OCI-LY7 (cell line): ENCODE measurements around the gene STAT1. TPM values are rescaled to one million over a fixed set of nuclear protein-coding genes. Genes with fewer than 3 reads are reported as not detected.
A peak's percentile ranks its signal among the peaks of the same experiment; 100 is the strongest.

Source experiments
- BruUV-seq: library from RNA; stranded (reverse); fragments of 400-500 nt; replicated peaks from 2 replicates; lab custom pipeline; 2021; lab: Mats Ljungman, UMichigan
- CTCF ChIA-PET: fragments of 300-600 bp; sonication (Branson Sonifier 250); formaldehyde crosslinking; loops from one replicate; lab custom pipeline; 2022; ENCODE audit warnings: antibody characterized with exemption; ENCODE audit not compliant: unreplicated experiment; lab: Charles Lee
- POLR2A ChIA-PET: fragments of 300-600 bp; sonication (Branson Sonifier 250); formaldehyde crosslinking; loops from one replicate; lab custom pipeline; 2022; ENCODE audit warnings: antibody characterized with exemption; lab: Charles Lee
- DNase-seq: peaks from one replicate; pipeline ENCODE4 v3.0.0-alpha.2; 2015; ENCODE audit warnings: low spot score
- H2AFZ ChIP-seq: fragments of 200-600 bp; sonication (generic), shearing (Covaris generic); 2 replicates; pipeline ENCODE4 v1.6.1; 2014; ENCODE audit warnings: mild to moderate bottlenecking, antibody characterized with exemption, low read length, moderate library complexity
- H3K27ac ChIP-seq: fragments of 200-600 bp; sonication (generic); 2 replicates; pipeline ENCODE4 v1.5.1; 2014; ENCODE audit warnings: mixed run types, low read depth, mild to moderate bottlenecking, moderate library complexity, low read length, inconsistent platforms; ENCODE audit not compliant: poor library complexity, severe bottlenecking
- H3K36me3 ChIP-seq: fragments of 200-600 bp; sonication (generic); 2 replicates; pipeline ENCODE4 v1.6.1; 2014; ENCODE audit warnings: mild to moderate bottlenecking, antibody characterized with exemption, low read length, moderate library complexity, mixed read lengths; ENCODE audit not compliant: insufficient read depth
- H3K4me1 ChIP-seq: fragments of 200-600 bp; sonication (generic); 2 replicates; pipeline ENCODE4 v1.5.1; 2014; ENCODE audit warnings: mild to moderate bottlenecking, low read length; ENCODE audit not compliant: insufficient read depth, poor library complexity, severe bottlenecking
- H3K4me2 ChIP-seq: fragments of 200-600 bp; sonication (generic); 2 replicates; pipeline ENCODE4 v1.6.1; 2014; ENCODE audit warnings: mild to moderate bottlenecking, low read length
- H3K4me3 ChIP-seq: fragments of 200-600 bp; sonication (generic); 2 replicates; pipeline ENCODE4 v1.5.1; 2014; ENCODE audit warnings: mild to moderate bottlenecking, low read depth, low read length; ENCODE audit not compliant: poor library complexity, severe bottlenecking
- H3K79me2 ChIP-seq: fragments of 200-600 bp; sonication (generic); 2 replicates; pipeline ENCODE4 v1.6.1; 2016; ENCODE audit warnings: low read depth, mild to moderate bottlenecking, low read length, moderate library complexity, mixed read lengths; ENCODE audit not compliant: insufficient read depth
- H3K9me2 ChIP-seq: fragments of 200-600 bp; sonication (generic); 2 replicates; pipeline ENCODE4 v1.6.1; 2016; ENCODE audit warnings: mild to moderate bottlenecking, low read length, mixed read lengths; ENCODE audit not compliant: insufficient read depth
- H3K9me3 ChIP-seq: fragments of 200-600 bp; sonication (generic); 2 replicates; pipeline ENCODE4 v1.6.1; 2014; ENCODE audit warnings: mild to moderate bottlenecking, mixed run types, low read length, mixed read lengths
- H4K20me1 ChIP-seq: fragments of 200-600 bp; sonication (generic); 2 replicates; pipeline ENCODE4 v1.6.1; 2014; ENCODE audit warnings: mild to moderate bottlenecking, antibody characterized with exemption, low read length, moderate library complexity, mixed read lengths; ENCODE audit not compliant: insufficient read depth
- EZH2phosphoT487 ChIP-seq: fragments of 200-600 bp; sonication (generic); IDR thresholded peaks from 2 replicates; pipeline ENCODE4 v1.6.1; 2018; ENCODE audit warnings: low read depth, borderline replicate concordance, mild to moderate bottlenecking, mixed run types, antibody characterized with exemption, low read length, moderate library complexity, mixed read lengths
- intact Hi-C: fragments of 100-400 bp; cut with micrococcal nuclease; formaldehyde crosslinking; loops from one replicate; pipeline ENCODE4 v1.10.0; 2022; ENCODE audit not compliant: unreplicated experiment
- total RNA-seq, 2 experiments: library from RNA; depleted of rRNA in 1 of 2; stranded (reverse); fragments of >200 nt in 1 of 2; shearing (Covaris generic) in 1 of 2; gene quantifications; 2 replicates each; pipeline ENCODE4 v1.2.3, GENCODE V29; 2014 to 2022
- TF ChIP-seq, protein P1 (sequence below): fragments of 200-600 bp; sonication (generic); conservative IDR thresholded peaks from 2 replicates; pipeline ENCODE4 v1.5.1; 2014; ENCODE audit warnings: mild to moderate bottlenecking, antibody characterized with exemption, low read length, moderate library complexity, mixed read lengths

STAT1 gene
- total RNA-seq, 2 experiments from 2014 or later, result 23.0 to 23.1 TPM

DNA sequence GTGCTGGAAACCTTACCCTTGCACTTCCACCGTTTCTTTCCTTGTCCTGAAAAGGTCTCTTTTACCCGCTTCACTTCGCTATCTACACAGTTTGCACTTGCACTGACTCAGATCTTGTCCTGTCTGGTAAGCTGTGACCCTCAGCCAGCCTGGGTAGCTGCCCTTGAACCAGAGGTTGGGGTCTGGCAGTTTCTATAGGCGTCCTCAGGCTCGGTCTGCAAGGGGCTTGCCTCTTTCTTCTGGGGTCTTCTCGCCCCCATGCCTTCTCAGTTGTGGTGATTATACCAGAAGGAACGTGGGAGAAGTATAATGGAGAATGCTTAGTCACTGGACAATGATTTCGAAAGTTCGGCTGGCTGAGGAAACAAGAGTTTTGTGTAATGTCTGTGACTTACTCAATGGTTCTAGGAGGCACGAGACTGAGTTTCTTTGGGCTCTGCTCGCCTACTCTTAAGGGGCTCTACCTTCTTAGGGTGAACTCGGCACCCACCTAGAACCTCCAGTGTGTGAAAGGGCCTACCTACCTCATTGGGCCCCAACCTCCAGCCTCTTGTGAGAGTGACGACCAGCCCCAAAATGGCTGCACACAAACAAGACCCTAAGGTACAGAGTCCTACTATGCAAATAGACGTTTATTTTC, 6.9 kb upstream of the STAT1 start:
- intact Hi-C loops, result loop anchor here (2.0 kb wide), 2 partner anchors 140 to 656 kb away; partner anchors contain the start of gene GLS
- Histone ChIP-seq H3K4me3 (peak overlapping the region; percentile 69), H3K9me3 (no peaks in the 10 kb centered on the region), H4K20me1 (no peaks in the 10 kb centered on the region), H3K79me2 (no peaks in the 10 kb centered on the region), H3K4me1 (peaks cover 16% of the 10 kb centered on the region), H3K4me2 (peak overlapping the region; percentile 78), H3K27ac (peak overlapping the region; percentile 35), H3K9me2 (no peaks in the 10 kb centered on the region), H2AFZ (peak overlapping the region; percentile 63), H3K36me3 (no peaks in the 10 kb centered on the region)
- POLR2A ChIA-PET, result interaction anchor here (0.6 to 1.6 kb wide), 3 partner anchors 8 to 135 kb away, joined by 3 to 5 read pairs (median 3); no protein-coding TSS in a partner anchor
- TF ChIP-seq EZH2phosphoT487, result no peak
- DNase-seq, result no peak
- BruUV-seq, result no TSS peak
- CTCF ChIA-PET, result no interaction called here

DNA sequence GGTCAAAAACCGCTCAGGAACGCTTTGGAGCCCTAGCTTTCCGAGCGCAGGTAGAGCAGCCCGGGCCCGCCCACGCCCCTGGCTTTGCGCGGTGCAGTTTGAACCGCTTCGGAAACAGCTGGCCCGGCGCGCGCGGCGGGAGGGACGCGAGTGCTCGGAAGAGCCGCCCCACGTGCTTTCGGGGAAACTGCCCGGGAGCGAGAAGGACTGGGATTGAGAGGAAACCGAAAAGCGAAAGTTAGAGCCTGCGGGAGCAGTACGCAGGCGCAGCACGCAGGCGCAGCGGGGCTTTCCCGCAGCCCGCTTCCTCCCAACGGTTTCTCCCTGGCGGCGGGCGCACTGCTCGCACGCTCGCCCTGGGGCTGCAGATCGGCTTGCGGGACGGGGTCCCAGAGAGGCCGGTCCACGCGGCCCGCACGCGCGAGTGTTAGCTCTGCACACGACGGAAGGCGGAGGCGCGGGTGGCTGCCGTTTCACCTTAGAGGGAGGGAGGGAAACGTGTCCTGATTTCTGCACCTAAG, 6.3 kb upstream of the STAT1 start:
- Histone ChIP-seq H3K9me3 (no peaks in the 10 kb centered on the region), H3K9me2 (no peaks in the 10 kb centered on the region), H3K36me3 (no peaks in the 10 kb centered on the region), H3K4me1 (peaks cover 16% of the 10 kb centered on the region), H3K4me3 (peak overlapping the region; percentile 69), H3K27ac (peak overlapping the region; percentile 35), H4K20me1 (no peaks in the 10 kb centered on the region), H3K79me2 (no peaks in the 10 kb centered on the region), H2AFZ (peak overlapping the region; percentile 63), H3K4me2 (peak overlapping the region; percentile 78)
- peak; percentile 92 for DNase-seq
- POLR2A ChIA-PET, result interaction anchor here (0.6 to 1.6 kb wide), 5 partner anchors 8 to 135 kb away, joined by 3 to 5 read pairs (median 4); no protein-coding TSS in a partner anchor
- CTCF ChIA-PET, result no interaction called here
- TF ChIP-seq, protein P1, sequence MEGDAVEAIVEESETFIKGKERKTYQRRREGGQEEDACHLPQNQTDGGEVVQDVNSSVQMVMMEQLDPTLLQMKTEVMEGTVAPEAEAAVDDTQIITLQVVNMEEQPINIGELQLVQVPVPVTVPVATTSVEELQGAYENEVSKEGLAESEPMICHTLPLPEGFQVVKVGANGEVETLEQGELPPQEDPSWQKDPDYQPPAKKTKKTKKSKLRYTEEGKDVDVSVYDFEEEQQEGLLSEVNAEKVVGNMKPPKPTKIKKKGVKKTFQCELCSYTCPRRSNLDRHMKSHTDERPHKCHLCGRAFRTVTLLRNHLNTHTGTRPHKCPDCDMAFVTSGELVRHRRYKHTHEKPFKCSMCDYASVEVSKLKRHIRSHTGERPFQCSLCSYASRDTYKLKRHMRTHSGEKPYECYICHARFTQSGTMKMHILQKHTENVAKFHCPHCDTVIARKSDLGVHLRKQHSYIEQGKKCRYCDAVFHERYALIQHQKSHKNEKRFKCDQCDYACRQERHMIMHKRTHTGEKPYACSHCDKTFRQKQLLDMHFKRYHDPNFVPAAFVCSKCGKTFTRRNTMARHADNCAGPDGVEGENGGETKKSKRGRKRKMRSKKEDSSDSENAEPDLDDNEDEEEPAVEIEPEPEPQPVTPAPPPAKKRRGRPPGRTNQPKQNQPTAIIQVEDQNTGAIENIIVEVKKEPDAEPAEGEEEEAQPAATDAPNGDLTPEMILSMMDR, result no peak
- no peak for TF ChIP-seq EZH2phosphoT487
- intact Hi-C loops, result loop anchor here (2.0 kb wide), 2 partner anchors 139 to 657 kb away; partner anchors contain the start of gene GLS
- BruUV-seq, result no TSS peak

DNA sequence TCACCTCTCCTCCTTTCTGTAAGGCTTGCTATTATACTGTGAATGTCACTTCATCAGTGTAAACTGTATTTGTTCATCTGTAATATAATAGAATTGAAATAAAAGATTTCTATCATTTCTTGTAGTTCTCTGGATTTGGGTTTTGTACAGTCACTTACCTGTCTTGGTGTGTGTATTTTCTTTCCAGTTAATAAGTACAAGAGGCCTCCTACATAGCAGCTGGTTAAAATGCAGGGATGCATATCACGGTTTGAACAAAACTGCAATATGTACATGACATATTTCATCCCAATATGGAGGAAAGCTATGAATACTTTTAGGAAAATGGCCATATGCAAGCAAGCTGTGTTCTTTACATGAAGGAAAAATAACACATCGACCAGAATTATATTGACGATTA, 5.4 kb upstream of the STAT1 start:
- no peaks in the 10 kb centered on the region for H3K9me2 ChIP-seq
- peak overlapping the region; percentile 78 for H3K4me2 ChIP-seq
- POLR2A ChIA-PET, result interaction anchor here (0.6 to 1.6 kb wide), 6 partner anchors 10 to 658 kb away, joined by 3 to 9 read pairs (median 4); partner anchors contain the start of genes GLS and NABP1
- H3K4me1 ChIP-seq, result peaks cover 22% of the 10 kb centered on the region
- peak overlapping the region; percentile 63 for H2AFZ ChIP-seq
- CTCF ChIA-PET, result no interaction called here
- H3K79me2 ChIP-seq, result no peaks in the 10 kb centered on the region
- no peaks in the 10 kb centered on the region for H3K36me3 ChIP-seq
- H3K27ac ChIP-seq, result no peak overlapping the region
- intact Hi-C loops, result loop anchor here (10.0 kb wide), 1 partner anchor 355 kb away; no protein-coding TSS in a partner anchor
- no TSS peak for BruUV-seq
- no peak for DNase-seq
- H4K20me1 ChIP-seq, result no peaks in the 10 kb centered on the region
- TF ChIP-seq, protein P1, result no peak
- H3K4me3 ChIP-seq, result peak overlapping the region; percentile 69
- H3K9me3 ChIP-seq, result no peaks in the 10 kb centered on the region
